Keratinocyte (primary cell): Measurements from ENCODE around the gene PLXNB2.

Experiments
- EZH2 ChIP-seq: IDR thresholded peaks from one replicate; pipeline ENCODE4 v1.6.1; 2012; ENCODE audit warnings: inconsistent platforms, mild to moderate bottlenecking, low read length, moderate library complexity
- TF ChIP-seq, protein P1 (sequence below), 3 experiments: IDR thresholded peaks in 1 of 3; conservative IDR thresholded peaks in 1 of 3; optimal IDR thresholded peaks in 1 of 3; 2 replicates in 2 of 3; 3 replicates in 1 of 3; pipeline versions ENCODE3 to v1.5.1; 2011; ENCODE audit warnings: low read length in 3 of 3, mild to moderate bottlenecking in 3 of 3, moderate library complexity in 2 of 3, control low read depth in 1 of 3, inconsistent platforms in 1 of 3; ENCODE audit not compliant: insufficient read depth in 2 of 3; ENCODE audit errors: extremely low read depth in 1 of 3

DNA sequence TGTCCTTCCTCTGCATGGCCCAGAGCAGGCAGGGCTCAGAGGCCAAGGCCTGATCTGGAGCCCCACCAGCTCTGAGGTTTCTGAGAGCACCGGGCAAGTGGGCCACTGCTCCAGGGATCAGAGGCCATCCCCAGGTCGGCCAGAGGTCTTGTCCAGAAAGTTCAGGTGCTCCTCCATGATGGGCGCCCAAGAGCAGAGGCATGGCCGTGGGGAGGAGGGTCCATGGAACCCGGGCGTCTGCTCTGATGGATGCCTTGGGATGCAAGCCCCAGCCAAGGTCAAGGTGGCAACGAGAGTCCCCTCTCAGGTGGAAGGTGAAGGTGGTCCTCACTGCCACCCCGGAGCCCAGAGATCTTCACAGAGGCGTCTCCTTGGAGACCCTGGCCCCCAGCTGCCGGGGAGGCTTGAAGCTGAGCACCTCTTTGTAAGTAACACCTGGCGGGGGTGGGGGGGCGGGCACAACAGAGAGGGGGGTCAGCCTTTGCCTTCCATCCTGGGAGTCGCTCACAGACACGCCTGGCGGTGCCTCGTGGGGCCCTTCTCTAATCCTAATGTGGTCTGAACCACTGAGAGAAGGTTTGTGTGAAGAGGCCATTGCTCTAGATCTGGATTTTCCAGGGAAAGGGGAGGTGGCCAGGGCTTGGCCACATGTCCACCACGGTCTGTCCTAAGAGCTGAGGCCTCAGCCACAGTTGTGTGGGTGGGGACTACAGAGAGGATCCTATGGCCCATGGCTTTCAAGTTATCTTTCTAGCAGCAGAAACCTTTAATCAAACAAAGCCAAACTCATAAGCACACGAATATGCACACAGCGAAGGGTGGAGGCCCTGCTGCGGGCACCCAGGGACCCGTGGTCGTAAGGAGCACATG is 54.2 kb downstream of the PLXNB2 start:
- TF ChIP-seq, protein P1, sequence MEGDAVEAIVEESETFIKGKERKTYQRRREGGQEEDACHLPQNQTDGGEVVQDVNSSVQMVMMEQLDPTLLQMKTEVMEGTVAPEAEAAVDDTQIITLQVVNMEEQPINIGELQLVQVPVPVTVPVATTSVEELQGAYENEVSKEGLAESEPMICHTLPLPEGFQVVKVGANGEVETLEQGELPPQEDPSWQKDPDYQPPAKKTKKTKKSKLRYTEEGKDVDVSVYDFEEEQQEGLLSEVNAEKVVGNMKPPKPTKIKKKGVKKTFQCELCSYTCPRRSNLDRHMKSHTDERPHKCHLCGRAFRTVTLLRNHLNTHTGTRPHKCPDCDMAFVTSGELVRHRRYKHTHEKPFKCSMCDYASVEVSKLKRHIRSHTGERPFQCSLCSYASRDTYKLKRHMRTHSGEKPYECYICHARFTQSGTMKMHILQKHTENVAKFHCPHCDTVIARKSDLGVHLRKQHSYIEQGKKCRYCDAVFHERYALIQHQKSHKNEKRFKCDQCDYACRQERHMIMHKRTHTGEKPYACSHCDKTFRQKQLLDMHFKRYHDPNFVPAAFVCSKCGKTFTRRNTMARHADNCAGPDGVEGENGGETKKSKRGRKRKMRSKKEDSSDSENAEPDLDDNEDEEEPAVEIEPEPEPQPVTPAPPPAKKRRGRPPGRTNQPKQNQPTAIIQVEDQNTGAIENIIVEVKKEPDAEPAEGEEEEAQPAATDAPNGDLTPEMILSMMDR (optimal IDR thresholded peaks at IDR 0.05 in 1 of 3, IDR thresholded peaks at IDR 0.05 in 1 of 3, conservative IDR thresholded peaks at IDR 0.05 in 1 of 3; ENCODE audit: extremely low read depth in 1 of 3, insufficient read depth in 2 of 3, low read length in 3 of 3), result no peak
- no peak for TF ChIP-seq EZH2
